WTC11 (cell line): ENCODE measurements around the gene FOXJ1. TPM values are rescaled to one million over a fixed set of nuclear protein-coding genes. Genes with fewer than 3 reads are reported as not detected.

Experiments used
- ATAC-seq: fragments of 200-7000 bp; cut with Tn5 transposase; 2 replicates; pipeline ENCODE4 v1.10.0; 2021; ENCODE audit warnings: mild to moderate bottlenecking, moderate library complexity
- CTCF ChIA-PET: fragments of 300-600 bp; sonication (Branson Sonifier 250); formaldehyde crosslinking; loops from one replicate; lab custom pipeline; 2021; ENCODE audit warnings: antibody characterized with exemption; lab: Charles Lee
- POLR2A ChIA-PET: fragments of 350-600 bp; sonication (Branson Sonifier 250); formaldehyde crosslinking; loops from one replicate; lab custom pipeline; 2021; ENCODE audit warnings: antibody characterized with exemption; lab: Charles Lee
- DNase-seq: peaks from one replicate; pipeline ENCODE4 v3.0.0; 2021; ENCODE audit warnings: low spot score
- H3K27ac Mint-ChIP-seq: 2 replicates; pipeline ENCODE4 v1.8.0; 2021; ENCODE audit warnings: mixed read lengths
- H3K27me3 Mint-ChIP-seq: 2 replicates; pipeline ENCODE4 v1.8.0; 2021; ENCODE audit warnings: low read depth, mild to moderate bottlenecking, moderate library complexity, mixed read lengths
- H3K36me3 Mint-ChIP-seq: 2 replicates; pipeline ENCODE4 v1.8.0; 2021; ENCODE audit warnings: mixed read lengths
- H3K4me1 Mint-ChIP-seq: 2 replicates; pipeline ENCODE4 v1.8.0; 2022; ENCODE audit warnings: mixed read lengths
- H3K4me3 Mint-ChIP-seq: 2 replicates; pipeline ENCODE4 v1.8.0; 2021; ENCODE audit warnings: mild to moderate bottlenecking, moderate library complexity, mixed read lengths
- H3K9me3 Mint-ChIP-seq: 2 replicates; pipeline ENCODE4 v1.8.0; 2021; ENCODE audit warnings: mixed read lengths
- CREB1 ChIP-seq: sonication (generic); formaldehyde crosslinking; IDR thresholded peaks from 2 replicates; pipeline ENCODE4 v1.8.0; 2023; ENCODE audit warnings: mild to moderate bottlenecking, missing genetic modification reagents
- E2F5 ChIP-seq: sonication (generic); formaldehyde crosslinking; IDR thresholded peaks from 2 replicates; pipeline ENCODE4 v1.8.1; 2022; ENCODE audit warnings: mild to moderate bottlenecking, moderate library complexity, missing genetic modification reagents
- JUN ChIP-seq: sonication (generic); formaldehyde crosslinking; IDR thresholded peaks from 2 replicates; pipeline ENCODE4 v1.8.0; 2023; ENCODE audit warnings: mild to moderate bottlenecking, missing genetic modification reagents
- SOX15 ChIP-seq: fragments of 250-450 bp; sonication (Bioruptor Pico); IDR thresholded peaks from 2 replicates; pipeline ENCODE4 v1.9.0; 2021; ENCODE audit warnings: mild to moderate bottlenecking
- TCF7 ChIP-seq: sonication (generic); formaldehyde crosslinking; IDR thresholded peaks from 2 replicates; pipeline ENCODE4 v1.8.0; 2022; ENCODE audit warnings: mild to moderate bottlenecking, low read depth, missing genetic modification reagents, moderate library complexity
- ZBTB21 ChIP-seq: sonication (generic); formaldehyde crosslinking; IDR thresholded peaks from 2 replicates; pipeline ENCODE4 v1.8.1; 2023; ENCODE audit warnings: mild to moderate bottlenecking, missing genetic modification reagents, borderline replicate concordance
- ZNF219 ChIP-seq: sonication (generic); formaldehyde crosslinking; IDR thresholded peaks from 2 replicates; pipeline ENCODE4 v1.8.0; 2023; ENCODE audit warnings: missing genetic modification reagents, mild to moderate bottlenecking, borderline replicate concordance
- ZNF396 ChIP-seq: fragments of 250-450 bp; sonication (Bioruptor Pico); IDR thresholded peaks from 2 replicates; pipeline ENCODE4 v1.8.0; 2021; ENCODE audit warnings: mild to moderate bottlenecking, moderate library complexity, borderline replicate concordance
- ZNF423 ChIP-seq: fragments of 250-450 bp; sonication (Bioruptor Pico); IDR thresholded peaks from 2 replicates; pipeline ENCODE4 v2.1.2; 2022; ENCODE audit warnings: mild to moderate bottlenecking, moderate library complexity
- total RNA-seq: library from RNA; stranded (reverse); gene quantifications from 3 replicates; pipeline ENCODE4 v1.2.3, GENCODE V29; 2021
- TF ChIP-seq, protein P1 (sequence below): fragments of 200-600 bp; IDR thresholded peaks from 2 replicates; pipeline ENCODE4 v1.8.0; 2022; ENCODE audit warnings: antibody characterized with exemption
- TF ChIP-seq, protein P2 (sequence below): sonication (generic); formaldehyde crosslinking; IDR thresholded peaks from 2 replicates; pipeline ENCODE4 v1.8.1; 2022; ENCODE audit warnings: mild to moderate bottlenecking, missing genetic modification reagents, moderate library complexity, borderline replicate concordance
- TF ChIP-seq, protein P3 (sequence below): sonication (generic); formaldehyde crosslinking; IDR thresholded peaks from 2 replicates; pipeline ENCODE4 v1.8.1; 2023; ENCODE audit warnings: mild to moderate bottlenecking, missing genetic modification reagents

Gene FOXJ1
- total RNA-seq, 1 experiment from 2014 or later, result 11.8 TPM

DNA sequence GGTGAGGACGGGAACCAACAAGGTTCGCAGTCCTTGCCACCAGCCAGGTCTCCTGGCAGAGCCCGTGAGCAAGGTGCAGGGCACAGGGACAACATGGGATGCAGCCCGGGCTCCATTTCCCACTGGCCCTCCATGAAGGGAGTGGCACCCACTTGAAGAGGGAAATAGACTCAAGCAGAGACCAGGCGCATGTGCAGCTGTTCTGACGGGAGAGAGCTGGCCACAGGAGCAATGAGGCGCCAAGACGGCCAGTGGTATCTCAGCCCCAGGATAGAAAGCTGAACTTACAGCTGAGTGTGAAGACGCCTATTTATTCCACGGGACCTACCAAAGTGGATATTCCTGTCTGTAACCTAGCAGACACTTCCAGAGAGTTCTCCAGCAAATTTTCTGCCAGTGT lies 8.2 kb upstream of the FOXJ1 start:
- TF ChIP-seq ZNF219 (no peak), ZBTB21 (CRISPR knock-in tag) (no peak), ZNF423 (CRISPR knock-in tag) (no peak), E2F5 (no peak), CREB1 (CRISPR knock-in tag) (no peak)
- TF ChIP-seq, protein P1, sequence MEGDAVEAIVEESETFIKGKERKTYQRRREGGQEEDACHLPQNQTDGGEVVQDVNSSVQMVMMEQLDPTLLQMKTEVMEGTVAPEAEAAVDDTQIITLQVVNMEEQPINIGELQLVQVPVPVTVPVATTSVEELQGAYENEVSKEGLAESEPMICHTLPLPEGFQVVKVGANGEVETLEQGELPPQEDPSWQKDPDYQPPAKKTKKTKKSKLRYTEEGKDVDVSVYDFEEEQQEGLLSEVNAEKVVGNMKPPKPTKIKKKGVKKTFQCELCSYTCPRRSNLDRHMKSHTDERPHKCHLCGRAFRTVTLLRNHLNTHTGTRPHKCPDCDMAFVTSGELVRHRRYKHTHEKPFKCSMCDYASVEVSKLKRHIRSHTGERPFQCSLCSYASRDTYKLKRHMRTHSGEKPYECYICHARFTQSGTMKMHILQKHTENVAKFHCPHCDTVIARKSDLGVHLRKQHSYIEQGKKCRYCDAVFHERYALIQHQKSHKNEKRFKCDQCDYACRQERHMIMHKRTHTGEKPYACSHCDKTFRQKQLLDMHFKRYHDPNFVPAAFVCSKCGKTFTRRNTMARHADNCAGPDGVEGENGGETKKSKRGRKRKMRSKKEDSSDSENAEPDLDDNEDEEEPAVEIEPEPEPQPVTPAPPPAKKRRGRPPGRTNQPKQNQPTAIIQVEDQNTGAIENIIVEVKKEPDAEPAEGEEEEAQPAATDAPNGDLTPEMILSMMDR, result no peak
- TF ChIP-seq, protein P2, sequence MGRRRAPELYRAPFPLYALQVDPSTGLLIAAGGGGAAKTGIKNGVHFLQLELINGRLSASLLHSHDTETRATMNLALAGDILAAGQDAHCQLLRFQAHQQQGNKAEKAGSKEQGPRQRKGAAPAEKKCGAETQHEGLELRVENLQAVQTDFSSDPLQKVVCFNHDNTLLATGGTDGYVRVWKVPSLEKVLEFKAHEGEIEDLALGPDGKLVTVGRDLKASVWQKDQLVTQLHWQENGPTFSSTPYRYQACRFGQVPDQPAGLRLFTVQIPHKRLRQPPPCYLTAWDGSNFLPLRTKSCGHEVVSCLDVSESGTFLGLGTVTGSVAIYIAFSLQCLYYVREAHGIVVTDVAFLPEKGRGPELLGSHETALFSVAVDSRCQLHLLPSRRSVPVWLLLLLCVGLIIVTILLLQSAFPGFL, result no peak
- TF ChIP-seq, all 79 proteins: peak for 0
- no peaks in the 10 kb centered on the region; the same call in 1 of the 2 replicates for H3K27me3 Mint-ChIP-seq
- no peaks in the 10 kb centered on the region for H3K36me3 Mint-ChIP-seq
- ChIA-PET CTCF (interaction anchor here (0.9 to 1.8 kb wide), 5 partner anchors 8 to 135 kb away, joined by 3 to 7 read pairs (median 4); partner anchors contain the start of gene FOXJ1), POLR2A (no interaction called here)
- H3K27ac Mint-ChIP-seq, result no peak overlapping the region; the same call in 1 of the 2 replicates
- DNase-seq (no peak), ATAC-seq (no peak)
- H3K9me3 Mint-ChIP-seq, result no peaks in the 10 kb centered on the region
- no peak overlapping the region for H3K4me3 Mint-ChIP-seq
- H3K4me1 Mint-ChIP-seq, result peaks cover 52% of the 10 kb centered on the region

DNA sequence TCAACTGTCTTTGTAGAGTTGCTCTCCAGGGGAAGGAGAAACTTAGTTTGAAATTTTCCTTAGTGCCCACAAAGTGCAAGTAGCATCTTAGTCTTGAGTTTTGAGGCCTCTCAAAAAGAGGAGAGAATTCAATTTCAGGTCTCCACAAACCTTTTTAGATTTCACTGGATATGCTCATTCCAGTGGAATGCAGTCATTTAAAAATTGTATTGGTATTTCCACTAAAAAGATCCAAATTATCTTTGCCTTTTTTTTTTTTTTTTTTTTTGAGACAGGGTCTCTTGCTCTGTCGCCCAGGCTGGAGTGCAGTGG lies 6.9 kb upstream of the FOXJ1 start:
- DNase-seq, result no peak
- H3K4me1 Mint-ChIP-seq, result peaks cover 53% of the 10 kb centered on the region
- CTCF ChIA-PET, result interaction anchor here (0.6 to 1.2 kb wide), 4 partner anchors 9 to 27 kb away, joined by 3 to 5 read pairs (median 4); no protein-coding TSS in a partner anchor
- H3K4me3 Mint-ChIP-seq, result no peak overlapping the region
- no peak overlapping the region for H3K27ac Mint-ChIP-seq
- ATAC-seq, result no peak
- H3K27me3 Mint-ChIP-seq, result peaks cover 10% of the 10 kb centered on the region
- H3K9me3 Mint-ChIP-seq, result no peaks in the 10 kb centered on the region
- H3K36me3 Mint-ChIP-seq, result no peaks in the 10 kb centered on the region
- POLR2A ChIA-PET, result interaction anchor here (0.7 kb wide), 1 partner anchor 360 kb away, joined by 9 read pairs; no protein-coding TSS in a partner anchor
- TF ChIP-seq, protein P3, sequence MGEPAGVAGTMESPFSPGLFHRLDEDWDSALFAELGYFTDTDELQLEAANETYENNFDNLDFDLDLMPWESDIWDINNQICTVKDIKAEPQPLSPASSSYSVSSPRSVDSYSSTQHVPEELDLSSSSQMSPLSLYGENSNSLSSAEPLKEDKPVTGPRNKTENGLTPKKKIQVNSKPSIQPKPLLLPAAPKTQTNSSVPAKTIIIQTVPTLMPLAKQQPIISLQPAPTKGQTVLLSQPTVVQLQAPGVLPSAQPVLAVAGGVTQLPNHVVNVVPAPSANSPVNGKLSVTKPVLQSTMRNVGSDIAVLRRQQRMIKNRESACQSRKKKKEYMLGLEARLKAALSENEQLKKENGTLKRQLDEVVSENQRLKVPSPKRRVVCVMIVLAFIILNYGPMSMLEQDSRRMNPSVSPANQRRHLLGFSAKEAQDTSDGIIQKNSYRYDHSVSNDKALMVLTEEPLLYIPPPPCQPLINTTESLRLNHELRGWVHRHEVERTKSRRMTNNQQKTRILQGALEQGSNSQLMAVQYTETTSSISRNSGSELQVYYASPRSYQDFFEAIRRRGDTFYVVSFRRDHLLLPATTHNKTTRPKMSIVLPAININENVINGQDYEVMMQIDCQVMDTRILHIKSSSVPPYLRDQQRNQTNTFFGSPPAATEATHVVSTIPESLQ (CRISPR knock-in tag), result no peak
- TF ChIP-seq TCF7, result no peak
- TF ChIP-seq JUN (CRISPR knock-in tag), result no peak
- no peak for TF ChIP-seq ZNF396

DNA sequence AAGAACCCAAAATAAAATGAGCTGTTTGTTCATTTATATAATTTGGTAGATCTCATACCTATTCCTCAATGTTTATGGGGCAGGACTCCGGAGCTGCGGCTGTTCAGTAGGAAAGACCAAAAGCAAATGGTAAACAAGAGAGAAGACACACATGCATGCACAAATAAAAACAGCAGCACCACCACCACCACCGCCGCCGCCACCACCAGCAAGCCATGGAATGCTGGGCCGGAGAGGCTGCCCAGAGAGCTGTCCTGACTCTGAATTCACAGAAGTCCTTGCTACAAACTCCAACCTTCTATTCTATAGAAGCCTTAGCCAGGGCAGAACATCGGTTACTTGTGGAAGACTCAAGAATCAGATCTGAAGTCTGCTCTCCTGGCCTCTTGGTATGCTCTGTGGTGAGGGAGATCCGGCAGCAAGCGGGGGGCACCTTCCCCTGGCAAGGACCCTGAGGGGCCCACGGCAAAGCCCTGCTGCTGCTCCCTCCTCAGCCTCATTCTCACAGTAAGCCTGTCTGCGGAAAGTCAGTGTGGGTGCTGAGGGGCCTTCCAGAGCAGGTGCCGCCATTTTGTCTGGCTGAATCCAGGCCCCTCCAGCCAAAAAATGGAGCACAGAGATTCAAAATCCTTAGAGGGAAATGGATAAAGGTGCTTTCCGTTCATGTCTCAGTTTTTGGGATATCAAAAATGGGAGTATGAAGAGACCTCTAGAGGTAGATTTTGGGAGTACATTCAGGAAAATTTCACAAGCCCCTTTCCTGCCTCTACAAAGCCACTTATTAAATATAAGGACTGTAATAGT lies 6.4 kb upstream of the FOXJ1 start:
- Mint-ChIP-seq H3K27me3 (peaks cover 16% of the 10 kb centered on the region), H3K4me1 (peaks cover 54% of the 10 kb centered on the region), H3K36me3 (no peaks in the 10 kb centered on the region), H3K4me3 (no peak overlapping the region), H3K9me3 (no peaks in the 10 kb centered on the region), H3K27ac (no peak overlapping the region)
- no peak for ATAC-seq
- TF ChIP-seq, protein P1, result peak; percentile 50; the same call in 1 of the 2 replicates
- no peak for TF ChIP-seq SOX15
- no peak for DNase-seq
- CTCF ChIA-PET, result interaction anchor here (0.6 to 2.3 kb wide), 6 partner anchors 12 to 35 kb away, joined by 3 to 11 read pairs (median 4); no protein-coding TSS in a partner anchor
- POLR2A ChIA-PET, result no interaction called here
